Vagina (tissue), 2 donors: ENCODE measurements around the gene MSANTD4.

Source experiments
- POLR2AphosphoS5 ChIP-seq, 2 donors: sonication (generic); formaldehyde crosslinking; IDR thresholded peaks; one replicate each; pipeline ENCODE4 v1.9.0; 2017; ENCODE audit warnings: antibody characterized with exemption in 2 of 2, mild to moderate bottlenecking in 2 of 2, low read depth in 1 of 2; ENCODE audit not compliant: insufficient read depth in 1 of 2
- TF ChIP-seq, protein P1 (sequence below), 3 experiments: fragments of 450-650 bp in 2 of 3; fragments of 200-600 bp in 1 of 3; sonication (generic) in 1 of 3; IDR thresholded peaks; one replicate each; pipeline ENCODE4 v1.5.1; 2017 to 2019; ENCODE audit warnings: antibody characterized with exemption in 3 of 3, mild to moderate bottlenecking in 2 of 3, moderate library complexity in 2 of 3

DNA sequence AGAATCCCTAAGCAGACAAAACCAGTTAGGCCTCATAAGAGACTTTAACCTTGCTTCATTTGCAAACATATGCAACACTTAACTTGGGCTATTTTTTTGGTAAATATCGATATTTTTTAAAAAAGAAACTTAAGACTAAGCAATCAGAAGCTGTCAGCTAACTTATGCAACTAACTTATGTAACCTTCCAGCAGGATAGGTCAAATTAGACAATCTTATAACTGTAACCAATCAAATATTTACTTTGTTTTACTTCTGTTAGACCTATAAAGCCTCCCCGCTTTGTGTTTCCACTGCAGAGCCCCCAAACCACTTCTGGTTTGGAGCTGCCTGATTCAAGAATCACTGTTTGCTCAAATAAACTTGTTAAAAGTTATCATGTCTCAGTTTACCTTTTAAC, 8.0 kb downstream of the MSANTD4 start:
- TF ChIP-seq, protein P1, sequence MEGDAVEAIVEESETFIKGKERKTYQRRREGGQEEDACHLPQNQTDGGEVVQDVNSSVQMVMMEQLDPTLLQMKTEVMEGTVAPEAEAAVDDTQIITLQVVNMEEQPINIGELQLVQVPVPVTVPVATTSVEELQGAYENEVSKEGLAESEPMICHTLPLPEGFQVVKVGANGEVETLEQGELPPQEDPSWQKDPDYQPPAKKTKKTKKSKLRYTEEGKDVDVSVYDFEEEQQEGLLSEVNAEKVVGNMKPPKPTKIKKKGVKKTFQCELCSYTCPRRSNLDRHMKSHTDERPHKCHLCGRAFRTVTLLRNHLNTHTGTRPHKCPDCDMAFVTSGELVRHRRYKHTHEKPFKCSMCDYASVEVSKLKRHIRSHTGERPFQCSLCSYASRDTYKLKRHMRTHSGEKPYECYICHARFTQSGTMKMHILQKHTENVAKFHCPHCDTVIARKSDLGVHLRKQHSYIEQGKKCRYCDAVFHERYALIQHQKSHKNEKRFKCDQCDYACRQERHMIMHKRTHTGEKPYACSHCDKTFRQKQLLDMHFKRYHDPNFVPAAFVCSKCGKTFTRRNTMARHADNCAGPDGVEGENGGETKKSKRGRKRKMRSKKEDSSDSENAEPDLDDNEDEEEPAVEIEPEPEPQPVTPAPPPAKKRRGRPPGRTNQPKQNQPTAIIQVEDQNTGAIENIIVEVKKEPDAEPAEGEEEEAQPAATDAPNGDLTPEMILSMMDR (IDR thresholded peaks at IDR 0.05) = no peak
- no peak for TF ChIP-seq POLR2AphosphoS5 (IDR thresholded peaks at IDR 0.05; ENCODE audit: insufficient read depth in 1 of 2, low read depth in 1 of 2)
